ENCODE results near the gene PSMB11.
"Not testable (repeated sequence)": the region's sequence is repeated elsewhere in the genome, so short reads cannot be mapped to it uniquely, and the experiment has no call there.

PSMB11 gene

GRCh38 chr14:23042162-23042965 is at the start of gene PSMB11:
Gene PSMB11 (plus strand): TSS chr14:23042212. CDS start chr14:23042226, 14 bp downstream.
- no peak for DNase-seq

GRCh38 chr14:22993517-22993916 is 48.5 kb upstream of the PSMB11 start:
- DNase-seq = no peak

GRCh38 chr14:22994762-22995275 is 47.2 kb upstream of the PSMB11 start:
- peak; percentile 87 for DNase-seq

GRCh38 chr14:22995889-22996625 is 46.0 kb upstream of the PSMB11 start:
- no peak for DNase-seq

GRCh38 chr14:22996768-22997654 is 45.0 kb upstream of the PSMB11 start:
- DNase-seq = peak; percentile 98

- peak; percentile 77 for DNase-seq
Measured at GRCh38 chr14:22997676-22998323, 44.2 kb upstream of the PSMB11 start.

GRCh38 chr14:22998329-22999012 is 43.5 kb upstream of the PSMB11 start:
- DNase-seq = no peak

- no peak for DNase-seq
Measured at GRCh38 chr14:23000860-23001259, 41.2 kb upstream of the PSMB11 start.

- DNase-seq = no peak
Measured at GRCh38 chr14:23002592-23002991, 39.4 kb upstream of the PSMB11 start.

- not testable (repeated sequence) for DNase-seq
Measured at GRCh38 chr14:23004274-23004673, 37.7 kb upstream of the PSMB11 start.

GRCh38 chr14:23005451-23006187 is 36.4 kb upstream of the PSMB11 start:
- DNase-seq = no peak

- DNase-seq = no peak
Measured at GRCh38 chr14:23006188-23006534, 35.9 kb upstream of the PSMB11 start.

- DNase-seq = peak; percentile 100
Measured at GRCh38 chr14:23006544-23007419, 35.2 kb upstream of the PSMB11 start.

GRCh38 chr14:23008831-23009230 is 33.2 kb upstream of the PSMB11 start:
- no peak for DNase-seq

- no peak for DNase-seq
Measured at GRCh38 chr14:23009483-23009938, 32.5 kb upstream of the PSMB11 start.

- peak; percentile 94 for DNase-seq
Measured at GRCh38 chr14:23009939-23010726, 31.9 kb upstream of the PSMB11 start, which contains the start of gene C14orf93. Gene C14orf93 (minus strand): TSS chr14:23010143. CDS start chr14:22999023, 11,120 bp downstream.

- no peak for DNase-seq
Measured at GRCh38 chr14:23013054-23013748, 28.8 kb upstream of the PSMB11 start.

- not testable (repeated sequence) for DNase-seq
Measured at GRCh38 chr14:23013749-23014054, 28.3 kb upstream of the PSMB11 start.

All from NCI-H2171 (cell line).